ENCODE data around the gene EFCAB13. TPM values are rescaled to one million over a fixed set of nuclear protein-coding genes. Genes with fewer than 3 reads are reported as not detected.

The EFCAB13 gene
- total and polyA plus RNA-seq, 2 of the 4 experiments (the other 2 are of a cell fraction), result 0.77 to 1.4 TPM

DNA sequence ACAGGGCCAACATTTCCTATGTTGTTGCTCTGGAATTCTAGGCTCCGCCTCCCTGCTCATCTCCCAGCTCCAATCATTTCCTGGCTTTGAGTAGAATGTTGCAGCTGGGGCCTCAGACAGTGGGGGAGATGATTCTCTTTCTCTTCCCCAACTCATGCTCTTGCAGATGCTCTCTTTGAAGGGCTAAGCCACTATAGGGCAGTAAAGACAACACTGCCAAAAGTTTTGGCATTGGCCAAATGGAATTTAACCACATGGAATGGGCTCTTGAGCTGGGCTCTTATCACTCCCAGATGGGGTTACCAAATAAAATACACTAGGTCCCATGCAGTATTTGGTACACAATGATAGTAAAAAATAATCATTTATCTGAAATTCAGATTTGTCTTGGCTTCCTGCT, 19.6 kb upstream of the EFCAB13 start:
- Histone ChIP-seq H3K9me1 (ENCODE audit: insufficient read depth, low read length) (peaks cover 16% of the 10 kb centered on the region), H4K5ac (ENCODE audit: low read depth, low read length) (no peak overlapping the region), H3K36me3 (ENCODE audit: control insufficient read depth, insufficient read depth, low read length) (peaks cover 45% of the 10 kb centered on the region), H3K79me1 (ENCODE audit: low read depth in 1 of 2, low read length in 2 of 2) (peaks cover 0 to 13% of the 10 kb centered on the region in 2 experiments; a peak in 1 of 4 replicates), H3K9me3 (ENCODE audit: control insufficient read depth, insufficient read depth, low read length) (peaks cover 2% of the 10 kb centered on the region; the same call in 1 of the 2 replicates), H2AK9ac (replicated peaks; ENCODE audit: low read depth, low read length, poor library complexity) (no peak overlapping the region), H3K27ac (ENCODE audit: insufficient read depth, low read length) (no peak overlapping the region), H3K23ac (ENCODE audit: low read depth, low read length) (no peak overlapping the region), H3K4me2 (ENCODE audit: low read depth, low read length) (no peak overlapping the region), H2BK15ac (ENCODE audit: low read depth, low read length) (no peak overlapping the region), H4K91ac (ENCODE audit: insufficient read depth, low read depth, low read length) (no peak overlapping the region), H3K4me3 (ENCODE audit: insufficient read depth, low read depth, low read length) (no peak overlapping the region), H3K4ac (ENCODE audit: low read depth, low read length) (no peak overlapping the region), H3K14ac (replicated peaks; ENCODE audit: low read depth, low read length) (0 out of 2 replicates have a peak overlapping the region, but pooled peaks have one; percentile 4), H2AK5ac (ENCODE audit: low read depth, low read length) (peak overlapping the region; percentile 33; the same call in 1 of the 2 replicates), H3K27me3 (ENCODE audit: control insufficient read depth, insufficient read depth, low read length) (no peaks in the 10 kb centered on the region), H4K8ac (ENCODE audit: low read depth in 2 of 2, low read length in 2 of 2) (no peak overlapping the region), H2BK20ac (ENCODE audit: low read depth, low read length) (no peak overlapping the region), H2BK120ac (ENCODE audit: low read depth, low read length) (peak overlapping the region; percentile 7; the same call in 1 of the 2 replicates), H3K4me1 (ENCODE audit: control insufficient read depth, insufficient read depth, low read length) (peaks cover 12% of the 10 kb centered on the region), H3K56ac (ENCODE audit: extremely low read depth, insufficient read depth, low read length) (no peak overlapping the region), H4K20me1 (ENCODE audit: insufficient read depth, low read length) (no peaks in the 10 kb centered on the region), H3K18ac (ENCODE audit: low read depth, low read length) (no peak overlapping the region), H2AFZ (replicated peaks; ENCODE audit: low read length, poor library complexity) (no peak overlapping the region), H3K9ac (ENCODE audit: low read depth, low read length) (no peak overlapping the region), H2BK5ac (ENCODE audit: low read depth, low read length, poor library complexity, severe bottlenecking) (peak overlapping the region; percentile 13)
- DNase-seq (no peak), ATAC-seq (ENCODE audit: low read depth) (no peak)
- CTCF ChIA-PET, result no interaction called here
- POLR2A ChIA-PET (ENCODE audit: unreplicated experiment), result no interaction called here
- WGBS, 2 experiments (ENCODE audit: extremely low coverage in 2 of 2, insufficient read length in 1 of 2), result no CpG with 5 or more reads among the region's 1 CpG
- intact Hi-C loops (cut with micrococcal nuclease), result loop anchor here (2.0 kb wide), 1 partner anchor 25 kb away; no protein-coding TSS in a partner anchor
- BruUV-seq (replicated peaks), result no TSS peak
- in situ Hi-C loops (cut with MboI; ENCODE audit: low sequenced_read_pairs), result no loop called here
- dilution Hi-C loops (cut with HindIII; ENCODE audit: low sequenced_read_pairs, unreplicated experiment), result no loop called here
- no peak for TF ChIP-seq CEBPB (IDR thresholded peaks at IDR 0.05; ENCODE audit: low read depth, low read length)
- no peak for TF ChIP-seq MAZ (IDR thresholded peaks at IDR 0.05; ENCODE audit: borderline replicate concordance, low read depth, low read length)
- TF ChIP-seq, protein P1, sequence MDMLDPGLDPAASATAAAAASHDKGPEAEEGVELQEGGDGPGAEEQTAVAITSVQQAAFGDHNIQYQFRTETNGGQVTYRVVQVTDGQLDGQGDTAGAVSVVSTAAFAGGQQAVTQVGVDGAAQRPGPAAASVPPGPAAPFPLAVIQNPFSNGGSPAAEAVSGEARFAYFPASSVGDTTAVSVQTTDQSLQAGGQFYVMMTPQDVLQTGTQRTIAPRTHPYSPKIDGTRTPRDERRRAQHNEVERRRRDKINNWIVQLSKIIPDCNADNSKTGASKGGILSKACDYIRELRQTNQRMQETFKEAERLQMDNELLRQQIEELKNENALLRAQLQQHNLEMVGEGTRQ (IDR thresholded peaks at IDR 0.05; ENCODE audit: low read depth, low read length), result no peak
- no peak for TF ChIP-seq POLR2A (IDR thresholded peaks at IDR 0.05; ENCODE audit: low read depth, low read length)
- TF ChIP-seq MXI1 (IDR thresholded peaks at IDR 0.05; ENCODE audit: borderline replicate concordance, low read depth, low read length), result no peak
- TF ChIP-seq BHLHE40 (IDR thresholded peaks at IDR 0.05; ENCODE audit: low read depth, low read length), result no peak
- TF ChIP-seq CHD1 (IDR thresholded peaks at IDR 0.05; ENCODE audit: low read depth, low read length), result no peak
- TF ChIP-seq NFE2L2 (IDR thresholded peaks at IDR 0.05; ENCODE audit: low read depth, low read length), result no peak
- TF ChIP-seq, protein P2, sequence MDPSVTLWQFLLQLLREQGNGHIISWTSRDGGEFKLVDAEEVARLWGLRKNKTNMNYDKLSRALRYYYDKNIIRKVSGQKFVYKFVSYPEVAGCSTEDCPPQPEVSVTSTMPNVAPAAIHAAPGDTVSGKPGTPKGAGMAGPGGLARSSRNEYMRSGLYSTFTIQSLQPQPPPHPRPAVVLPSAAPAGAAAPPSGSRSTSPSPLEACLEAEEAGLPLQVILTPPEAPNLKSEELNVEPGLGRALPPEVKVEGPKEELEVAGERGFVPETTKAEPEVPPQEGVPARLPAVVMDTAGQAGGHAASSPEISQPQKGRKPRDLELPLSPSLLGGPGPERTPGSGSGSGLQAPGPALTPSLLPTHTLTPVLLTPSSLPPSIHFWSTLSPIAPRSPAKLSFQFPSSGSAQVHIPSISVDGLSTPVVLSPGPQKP (IDR thresholded peaks at IDR 0.05; ENCODE audit: borderline replicate concordance, low read depth, low read length), result no peak
- TF ChIP-seq RCOR1 (IDR thresholded peaks at IDR 0.05; ENCODE audit: insufficient replicate concordance, low read length), result no peak

All from IMR-90 (cell line).